ENCODE measurements around the gene SEC63.
"Not testable (repeated sequence)": the region's sequence is repeated elsewhere in the genome, so short reads cannot be mapped to it uniquely, and the experiment has no call there.

- TF ChIP-seq EZH2phosphoT487 (IDR thresholded peaks at IDR 0.05; ENCODE audit: borderline replicate concordance, low read depth); RAD21 (IDR thresholded peaks at IDR 0.05; ENCODE audit: low read length); CTCF (IDR thresholded peaks at IDR 0.05); MXI1 (IDR thresholded peaks at IDR 0.05; ENCODE audit: low read depth, low read length); TAF1 (IDR thresholded peaks at IDR 0.05; ENCODE audit: borderline replicate concordance, low read depth, low read length); YY1 (IDR thresholded peaks at IDR 0.05; ENCODE audit: low read depth); NRF1 (IDR thresholded peaks at IDR 0.05; ENCODE audit: low read depth, low read length); USF2 (IDR thresholded peaks at IDR 0.05; ENCODE audit: borderline replicate concordance, low read depth, low read length); FOXM1 (IDR thresholded peaks at IDR 0.05; ENCODE audit: low read depth); POLR2AphosphoS5 (IDR thresholded peaks at IDR 0.05; ENCODE audit: low read depth, low read length); CHD2 (IDR thresholded peaks at IDR 0.05; ENCODE audit: low read length, partially characterized antibody); JUND (IDR thresholded peaks at IDR 0.05): not testable (repeated sequence)
Measured at GRCh38 chr6:107871512-107871911, 86.5 kb downstream of the SEC63 start.

All from SK-N-SH (cell line).